Smooth muscle cell (in vitro differentiated cells): ENCODE results near the gene EDAR. TPM values are rescaled to one million over a fixed set of nuclear protein-coding genes. Genes with fewer than 3 reads are reported as not detected.

Experiments
- DNase-seq: peaks from one replicate; lab custom pipeline; 2025; ENCODE audit not compliant: unreplicated experiment; lab: John Stamatoyannopoulos, UW
- H2AFZ ChIP-seq: fragments of 200-600 bp; sonication (generic); 2 replicates; pipeline ENCODE4 v1.6.0; 2016; ENCODE audit warnings: antibody characterized with exemption, low read depth, mild to moderate bottlenecking
- H3F3A ChIP-seq: fragments of 200-600 bp; sonication (generic); 2 replicates; pipeline ENCODE4 v1.6.0; 2017; ENCODE audit warnings: antibody characterized with exemption, low read depth
- H3K27ac ChIP-seq: fragments of 200-600 bp; sonication (generic); 2 replicates; pipeline ENCODE4 v1.5.1; 2016; ENCODE audit warnings: low read depth, mild to moderate bottlenecking
- H3K27me3 ChIP-seq: fragments of 200-600 bp; sonication (generic); 2 replicates; pipeline ENCODE4 v1.6.1; 2016; ENCODE audit warnings: low read depth, mild to moderate bottlenecking
- H3K36me3 ChIP-seq: fragments of 200-600 bp; sonication (generic); 2 replicates; pipeline ENCODE4 v1.5.1; 2016; ENCODE audit warnings: low read depth
- H3K4me1 ChIP-seq: fragments of 200-600 bp; sonication (generic); 2 replicates; pipeline ENCODE4 v1.5.1; 2016; ENCODE audit warnings: low read depth
- H3K4me2 ChIP-seq: fragments of 200-600 bp; sonication (generic); 2 replicates; pipeline ENCODE4 v1.6.0; 2016; ENCODE audit warnings: mild to moderate bottlenecking
- H3K4me3 ChIP-seq: fragments of 200-600 bp; sonication (generic); 2 replicates; pipeline ENCODE4 v1.5.1; 2016; ENCODE audit warnings: mild to moderate bottlenecking
- H3K79me2 ChIP-seq: fragments of 200-600 bp; sonication (generic); 2 replicates; pipeline ENCODE4 v1.6.0; 2016; ENCODE audit warnings: low read depth, mild to moderate bottlenecking
- H3K9ac ChIP-seq: fragments of 200-600 bp; sonication (generic); 2 replicates; pipeline ENCODE4 v1.6.0; 2016; ENCODE audit warnings: low read depth
- H3K9me3 ChIP-seq: fragments of 200-600 bp; sonication (generic); replicated peaks from 2 replicates; pipeline ENCODE4 v1.5.1; 2016; ENCODE audit warnings: low read depth
- H4K20me1 ChIP-seq: fragments of 200-600 bp; sonication (generic); 2 replicates; pipeline ENCODE4 v1.6.0; 2016; ENCODE audit warnings: low read depth
- CTCF ChIP-seq: fragments of 200-600 bp; sonication (generic); IDR thresholded peaks from 2 replicates; pipeline ENCODE4 v1.5.1; 2017; ENCODE audit warnings: borderline replicate concordance, mild to moderate bottlenecking, antibody characterized with exemption; ENCODE audit not compliant: insufficient read depth, poor library complexity, severe bottlenecking
- WGBS: methylation state at CpG from one replicate; pipeline ENCODE4 v1.1.7; 2016; ENCODE audit warnings: low lambda C conversion rate; 5-methylcytosine and 5-hydroxymethylcytosine counted together
- polyA plus RNA-seq: library from polyadenylated mRNA; unstranded; fragments of >200 nt; fragmentation: Nextera tagmentation; extraction: Ambion mirVana; gene quantifications from 2 replicates; pipeline ENCODE4 v1.2.1, GENCODE V29; 2016
- total RNA-seq: library from RNA; depleted of rRNA; stranded (reverse); fragments of >200 nt; gene quantifications from 2 replicates; pipeline ENCODE4 v1.2.3, GENCODE V29; 2014

EDAR gene
- total and polyA plus RNA-seq, 2 experiments from 2014 or later = 0.09 TPM; not detected in 1

- Histone ChIP-seq H3K4me1 (no peaks in the 10 kb centered on the region), H4K20me1 (no peaks in the 10 kb centered on the region), H3F3A (no peaks in the 10 kb centered on the region), H3K4me3 (no peak overlapping the region), H3K9ac (no peak overlapping the region), H3K36me3 (no peaks in the 10 kb centered on the region), H3K27me3 (no peaks in the 10 kb centered on the region), H2AFZ (no peak overlapping the region), H3K27ac (no peak overlapping the region), H3K9me3 (no peaks in the 10 kb centered on the region), H3K79me2 (no peaks in the 10 kb centered on the region), H3K4me2 (no peak overlapping the region)
- no peak for TF ChIP-seq CTCF
- DNase-seq = no peak
- WGBS = 92% methylated on average over 7 of the region's 7 CpGs
Measured at GRCh38 chr2:108958632-108959341, 30.2 kb downstream of the EDAR start.

- no peak for DNase-seq
- no peak overlapping the region for H3K4me2 ChIP-seq
- no peaks in the 10 kb centered on the region for H3K4me1 ChIP-seq
- no peak overlapping the region for H3K4me3 ChIP-seq
- H2AFZ ChIP-seq = no peak overlapping the region
- no peaks in the 10 kb centered on the region for H4K20me1 ChIP-seq
- TF ChIP-seq CTCF = no peak
- no peaks in the 10 kb centered on the region for H3F3A ChIP-seq
- no peaks in the 10 kb centered on the region for H3K27me3 ChIP-seq
- no peak overlapping the region for H3K9ac ChIP-seq
- no peak overlapping the region for H3K27ac ChIP-seq
- no peaks in the 10 kb centered on the region for H3K9me3 ChIP-seq
- WGBS = 57% methylated on average over 8 of the region's 8 CpGs
- H3K36me3 ChIP-seq = no peaks in the 10 kb centered on the region
- H3K79me2 ChIP-seq = no peaks in the 10 kb centered on the region
Measured at GRCh38 chr2:108958002-108958401, 31.0 kb downstream of the EDAR start.

GRCh38 chr2:108956375-108956774, 32.6 kb downstream of the EDAR start:
- Histone ChIP-seq H3K27ac (no peak overlapping the region), H3K4me1 (no peaks in the 10 kb centered on the region), H2AFZ (no peak overlapping the region), H3K27me3 (peaks cover under 1% of the 10 kb centered on the region), H3K79me2 (no peaks in the 10 kb centered on the region), H3K4me2 (no peak overlapping the region), H3K4me3 (no peak overlapping the region), H4K20me1 (no peaks in the 10 kb centered on the region), H3F3A (no peaks in the 10 kb centered on the region), H3K9me3 (no peaks in the 10 kb centered on the region), H3K9ac (no peak overlapping the region), H3K36me3 (no peaks in the 10 kb centered on the region)
- TF ChIP-seq CTCF = no peak
- WGBS = 86% methylated on average over 2 of the region's 2 CpGs
- no peak for DNase-seq
